ENCODE data around the gene CERK.

DNA sequence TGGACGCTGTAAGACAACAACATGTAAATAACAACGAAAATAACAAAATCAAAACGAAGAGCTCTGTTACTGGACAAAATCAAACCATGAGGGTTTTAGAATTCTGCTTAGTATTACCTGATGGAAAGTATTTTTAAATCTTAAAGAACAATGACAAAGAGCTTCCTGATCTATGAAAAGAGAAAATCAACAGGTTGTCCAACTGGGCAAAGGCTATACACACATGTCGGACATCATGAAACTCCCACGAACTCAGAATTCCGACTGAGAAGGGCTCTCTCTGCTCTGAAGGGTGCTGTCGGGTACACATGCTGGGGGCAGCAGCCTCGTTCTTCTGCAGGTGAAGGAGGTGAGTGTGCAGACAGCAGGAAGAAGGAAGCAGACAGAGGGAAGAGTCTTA lies 25.8 kb downstream of the CERK start:
- TF ChIP-seq, protein P1, sequence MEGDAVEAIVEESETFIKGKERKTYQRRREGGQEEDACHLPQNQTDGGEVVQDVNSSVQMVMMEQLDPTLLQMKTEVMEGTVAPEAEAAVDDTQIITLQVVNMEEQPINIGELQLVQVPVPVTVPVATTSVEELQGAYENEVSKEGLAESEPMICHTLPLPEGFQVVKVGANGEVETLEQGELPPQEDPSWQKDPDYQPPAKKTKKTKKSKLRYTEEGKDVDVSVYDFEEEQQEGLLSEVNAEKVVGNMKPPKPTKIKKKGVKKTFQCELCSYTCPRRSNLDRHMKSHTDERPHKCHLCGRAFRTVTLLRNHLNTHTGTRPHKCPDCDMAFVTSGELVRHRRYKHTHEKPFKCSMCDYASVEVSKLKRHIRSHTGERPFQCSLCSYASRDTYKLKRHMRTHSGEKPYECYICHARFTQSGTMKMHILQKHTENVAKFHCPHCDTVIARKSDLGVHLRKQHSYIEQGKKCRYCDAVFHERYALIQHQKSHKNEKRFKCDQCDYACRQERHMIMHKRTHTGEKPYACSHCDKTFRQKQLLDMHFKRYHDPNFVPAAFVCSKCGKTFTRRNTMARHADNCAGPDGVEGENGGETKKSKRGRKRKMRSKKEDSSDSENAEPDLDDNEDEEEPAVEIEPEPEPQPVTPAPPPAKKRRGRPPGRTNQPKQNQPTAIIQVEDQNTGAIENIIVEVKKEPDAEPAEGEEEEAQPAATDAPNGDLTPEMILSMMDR (IDR thresholded peaks at IDR 0.05), result no peak
- no peak for TF ChIP-seq POLR2A (IDR thresholded peaks at IDR 0.05)

All from esophagus squamous epithelium (tissue), 4 donors.